Measurements from ENCODE around the gene TLE6.
"Not testable (repeated sequence)": the region's sequence is repeated elsewhere in the genome, so short reads cannot be mapped to it uniquely, and the experiment has no call there.

TLE6 gene

DNA sequence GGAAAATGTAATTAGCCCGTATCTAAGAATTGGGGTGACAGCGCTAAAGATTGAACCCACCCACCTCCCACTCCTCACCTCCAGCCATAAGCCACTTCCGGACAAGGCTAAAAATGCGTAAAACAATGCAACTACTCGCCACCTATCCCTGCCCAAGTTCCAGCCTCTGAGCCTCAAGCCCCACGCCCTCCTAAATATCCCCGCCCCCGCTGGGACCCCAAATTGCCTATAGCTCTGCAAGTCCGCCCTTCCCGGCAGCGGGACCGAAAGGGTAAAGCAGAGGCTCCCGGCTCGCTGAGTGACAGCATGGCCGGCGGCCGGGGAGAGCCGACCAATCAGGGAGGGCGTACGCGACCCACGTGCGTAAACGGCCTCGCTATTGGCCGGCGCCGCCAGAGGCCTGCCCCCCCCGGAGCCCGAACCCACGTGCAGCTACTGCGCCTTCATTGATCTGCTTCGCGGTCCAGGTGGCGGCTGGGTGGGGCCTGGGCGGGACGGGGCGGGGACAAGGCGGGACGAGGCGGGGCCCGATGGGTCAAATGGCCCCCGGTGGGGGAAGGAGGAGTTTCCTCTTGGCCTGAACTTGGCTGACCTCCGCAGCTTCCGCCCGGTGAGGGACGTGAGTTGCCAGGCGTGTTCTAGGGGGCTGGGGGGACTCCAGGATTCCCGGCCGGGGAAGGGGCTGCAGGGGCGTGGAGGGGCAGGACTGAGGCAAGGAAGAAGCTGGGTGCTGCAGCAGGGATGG, at the start of gene TLE6:
Gene TLE6, plus strand, starts transcription at position 564 of the 745 bp plus-strand sequence. CDS start 670 bp downstream, outside the sequence.
- peak; percentile 97 for DNase-seq

DNA sequence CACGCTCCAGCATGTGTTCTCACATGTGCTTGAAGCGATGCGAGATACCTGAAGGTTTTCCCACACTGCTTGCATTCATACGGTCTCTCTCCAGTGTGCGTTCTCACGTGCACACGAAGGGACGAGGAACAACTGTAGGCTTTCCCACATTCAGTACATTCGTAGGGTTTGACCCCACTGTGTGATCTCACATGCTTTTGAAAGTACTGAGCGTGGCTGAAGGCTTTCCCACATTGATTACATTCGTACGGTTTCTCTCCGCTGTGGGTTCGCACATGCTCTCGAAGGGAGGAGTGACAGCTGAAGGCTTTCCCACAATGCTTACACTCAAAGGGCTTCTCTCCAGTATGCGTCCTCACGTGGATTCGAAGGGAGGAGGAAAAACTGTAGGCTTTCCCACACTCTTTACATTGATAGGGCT, 43.9 kb upstream of the TLE6 start:
- DNase-seq, result no peak

DNA sequence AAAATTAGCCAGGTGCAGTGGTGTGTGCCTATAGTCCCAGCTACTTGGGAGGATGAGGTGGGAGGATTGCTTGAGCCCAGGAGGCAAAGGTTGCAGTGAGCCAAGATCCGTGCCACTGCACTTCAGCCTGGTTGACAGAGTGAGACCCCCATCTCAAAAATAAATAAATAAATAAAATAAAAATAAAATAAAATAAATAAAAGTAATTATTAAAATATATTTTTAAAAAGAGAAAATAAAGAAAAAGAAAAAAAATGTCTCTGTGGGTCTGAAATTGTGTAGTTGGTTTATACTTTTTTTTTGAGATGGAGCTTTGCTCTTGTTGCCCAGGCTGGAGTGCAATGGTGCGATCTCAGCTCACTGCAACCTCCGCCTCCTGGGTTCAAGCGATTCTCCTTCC, 41.5 kb upstream of the TLE6 start:
- not testable (repeated sequence) for DNase-seq

DNA sequence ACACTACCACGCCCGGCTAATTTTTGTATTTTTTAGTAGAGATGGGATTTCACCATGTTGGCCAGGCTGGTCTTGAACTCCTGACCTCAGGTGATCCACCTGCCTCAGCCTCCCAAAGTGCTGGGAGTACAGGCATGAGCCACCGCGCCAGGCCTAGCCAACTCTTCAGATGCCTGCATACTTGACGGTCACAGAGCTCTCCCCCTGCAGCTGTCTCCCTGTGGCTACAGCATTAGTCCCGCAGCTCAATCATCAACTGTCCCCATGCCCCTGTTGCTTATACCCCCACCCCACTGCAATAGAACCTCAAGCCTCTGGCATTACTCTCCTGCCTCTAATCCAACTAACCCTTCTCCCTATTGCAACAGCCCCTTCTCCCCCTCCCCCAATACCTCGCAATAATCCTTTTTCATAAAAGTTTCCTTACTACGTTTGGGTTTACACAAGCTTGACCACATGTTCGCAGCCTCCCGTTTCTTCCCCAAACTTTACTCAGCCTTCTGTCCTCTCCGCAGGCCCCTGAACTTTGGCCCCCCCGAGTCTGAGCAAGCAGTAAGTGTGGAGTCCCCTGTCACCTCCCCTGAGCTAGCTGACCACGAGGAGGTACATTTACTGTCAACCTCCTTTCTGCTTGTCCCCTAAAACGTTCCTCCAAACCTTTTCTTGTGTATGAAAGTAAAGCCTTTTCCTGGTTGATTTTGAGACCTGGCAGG, 34.3 kb upstream of the TLE6 start:
- no peak for DNase-seq

DNA sequence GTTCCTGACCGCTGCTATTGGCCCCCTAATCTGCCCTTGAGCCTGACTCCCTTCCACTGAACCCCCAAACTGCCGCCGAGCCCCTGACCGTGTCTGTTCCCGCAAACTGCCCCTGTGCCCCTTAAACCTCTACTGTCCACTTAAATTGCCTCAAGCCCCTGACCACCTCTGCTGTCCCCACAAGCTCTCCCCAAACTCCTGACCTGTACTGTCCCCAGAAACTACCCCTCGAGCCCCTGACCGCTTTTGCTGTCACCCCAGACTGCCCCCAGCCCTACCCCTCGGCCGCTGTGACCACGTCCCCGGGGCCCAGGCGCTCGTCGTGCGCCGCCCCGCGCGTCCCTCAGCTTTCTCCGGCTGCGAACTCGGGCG, 33.0 kb upstream of the TLE6 start:
- DNase-seq, result no peak

DNA sequence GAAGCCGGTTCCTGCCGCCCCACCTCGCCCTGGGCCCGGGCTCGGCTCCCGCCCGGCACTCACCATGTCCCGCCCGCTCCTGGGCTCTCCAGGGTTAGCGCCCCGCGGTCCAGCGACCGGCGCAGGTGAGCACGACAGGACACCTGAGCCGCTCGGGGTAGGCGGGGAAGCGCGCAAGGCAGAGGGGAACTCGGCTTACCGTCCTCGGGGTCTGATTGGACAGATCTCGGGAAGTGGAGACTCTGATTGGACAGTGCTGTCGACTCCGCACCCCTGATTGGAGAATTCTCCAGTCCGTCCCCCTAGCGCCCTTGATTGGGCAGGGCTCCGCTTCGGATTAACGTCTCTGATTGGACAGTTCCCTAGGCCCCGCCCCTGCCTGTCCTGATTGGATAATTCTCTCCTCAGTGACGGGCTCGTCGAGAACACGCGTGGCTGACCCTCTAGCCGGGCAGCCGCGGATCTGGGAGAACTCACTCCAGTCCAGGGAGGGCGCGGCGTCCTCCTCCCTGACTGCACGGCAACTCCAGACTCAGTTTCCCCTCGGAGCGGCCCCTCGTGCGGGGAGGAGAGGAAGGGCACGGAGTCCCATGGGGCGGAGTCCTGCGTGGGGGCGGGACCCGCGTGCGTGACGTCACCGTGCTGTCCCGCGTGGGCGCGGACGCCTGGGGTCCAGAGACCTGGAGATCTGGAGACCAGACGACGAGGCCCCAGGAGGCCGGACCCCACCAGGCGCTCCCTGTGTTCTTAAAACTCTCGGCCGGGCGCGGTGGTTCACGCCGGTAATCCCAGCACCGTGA, 32.4 kb upstream of the TLE6 start, which contains the start of gene ZNF77:
Gene ZNF77, minus strand, starts transcription at position 197 of the 800 bp plus-strand sequence. Its CDS starts 131 bp downstream, at position 66.
- peak; percentile 98 for DNase-seq

DNA sequence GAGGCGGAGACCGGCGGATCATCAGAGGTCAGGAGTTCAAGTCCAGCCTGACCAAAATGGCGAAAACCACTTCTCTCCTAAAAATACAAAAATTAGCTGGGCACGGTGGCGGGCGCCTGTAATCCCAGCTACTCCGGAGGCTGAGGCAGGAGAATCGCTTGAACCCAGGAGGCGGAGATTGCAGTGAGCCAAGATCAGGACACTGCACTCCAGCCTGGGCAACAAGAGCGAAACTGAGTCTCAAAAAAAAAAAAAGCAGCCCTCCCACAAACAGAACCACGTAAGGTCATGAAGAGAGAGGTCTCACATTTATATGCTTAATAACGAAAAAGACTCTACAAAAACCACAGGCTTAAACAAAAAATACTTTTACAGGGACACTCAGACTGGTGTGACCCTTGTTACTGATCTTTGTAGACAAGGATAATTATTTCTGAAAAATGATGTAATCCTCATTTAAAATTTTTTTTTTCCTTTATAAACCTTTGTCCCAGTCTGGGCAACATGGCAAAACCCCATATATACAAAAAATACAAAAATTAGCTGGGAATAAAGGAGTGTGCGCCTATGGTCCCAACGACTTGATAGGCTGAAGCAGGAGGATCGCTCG, 31.7 kb upstream of the TLE6 start:
- no peak for DNase-seq

DNA sequence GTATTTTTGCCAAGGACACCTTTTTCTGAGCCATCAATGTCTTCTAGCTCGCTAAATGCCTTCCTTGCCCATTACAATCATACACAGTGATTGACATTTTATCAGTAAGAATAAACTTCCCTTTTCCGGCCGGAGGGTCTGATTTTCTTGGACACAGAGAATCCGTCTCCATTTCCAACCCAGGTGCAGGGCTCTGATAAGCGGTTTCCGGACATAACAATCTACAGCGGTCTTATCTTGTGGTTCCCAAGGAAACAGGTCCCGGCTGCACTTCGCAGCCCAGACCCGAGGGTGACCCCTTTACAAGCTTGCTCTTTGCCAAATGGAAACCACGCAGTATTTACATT, 27.5 kb upstream of the TLE6 start:
- no peak for DNase-seq

DNA sequence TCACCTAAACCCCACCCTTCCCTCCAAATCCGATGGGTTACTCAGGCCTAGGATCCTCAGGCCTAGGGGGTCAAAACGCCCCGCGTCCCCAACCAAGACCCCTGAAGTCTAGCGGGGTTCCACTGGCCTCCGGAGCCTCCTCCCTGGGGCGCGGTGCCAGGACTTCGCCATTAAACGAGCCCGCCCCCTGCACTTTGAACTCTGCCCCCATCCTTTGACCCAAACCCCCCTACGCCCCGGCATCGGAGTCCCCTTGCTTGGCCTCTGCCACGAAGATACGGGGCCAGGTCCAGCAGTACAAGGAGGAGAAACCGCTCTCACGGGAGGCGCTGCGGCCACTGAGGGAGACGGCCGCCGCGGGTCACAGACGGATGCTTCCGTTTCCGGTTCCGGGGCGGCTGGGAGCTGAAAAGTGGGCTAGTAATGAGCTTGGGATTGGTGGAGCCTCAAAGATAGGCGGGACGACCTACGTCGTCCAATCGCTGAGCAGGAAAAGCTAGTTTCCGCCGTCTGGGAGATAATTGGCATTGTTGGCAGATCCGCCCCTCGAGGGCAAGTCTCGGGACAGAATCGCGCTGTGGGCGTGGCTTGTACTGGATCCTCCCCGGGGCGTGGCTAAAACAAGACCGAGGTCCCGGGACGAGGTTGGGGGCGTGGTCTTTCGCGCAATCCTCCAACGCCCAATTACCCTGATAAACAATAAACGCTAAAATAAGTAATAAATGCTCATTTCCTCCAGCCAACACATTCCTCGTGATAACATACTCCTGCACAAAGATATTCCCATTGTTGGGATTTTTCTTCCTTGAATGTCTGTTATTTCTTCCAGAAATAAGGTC, 26.9 kb upstream of the TLE6 start:
- DNase-seq, result peak; percentile 99

DNA sequence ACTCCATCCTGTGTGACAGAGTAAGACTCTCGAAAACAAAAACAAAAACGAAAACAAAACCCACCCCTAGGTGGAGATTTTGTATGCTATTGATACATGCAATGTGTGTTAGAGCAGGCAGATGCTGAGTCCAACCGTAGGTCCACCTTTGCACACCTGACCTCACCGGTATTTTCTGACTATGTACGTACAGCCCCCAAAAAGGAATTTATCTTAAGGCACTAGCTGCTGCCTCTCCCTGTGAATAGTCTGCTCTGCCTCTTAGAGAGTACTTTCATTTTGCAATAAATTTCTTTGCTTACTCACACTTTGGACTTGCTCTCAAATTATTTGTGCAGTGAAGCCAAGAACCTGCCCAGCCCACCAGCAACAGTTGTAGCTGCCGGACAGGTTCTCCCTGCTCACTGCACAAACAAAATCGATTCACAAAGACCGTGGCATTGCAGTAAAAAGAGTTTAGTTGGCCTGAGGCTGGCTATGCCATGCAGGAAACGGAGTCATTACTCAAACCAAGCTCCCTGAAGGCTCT, 24.3 kb upstream of the TLE6 start:
- no peak for DNase-seq

DNA sequence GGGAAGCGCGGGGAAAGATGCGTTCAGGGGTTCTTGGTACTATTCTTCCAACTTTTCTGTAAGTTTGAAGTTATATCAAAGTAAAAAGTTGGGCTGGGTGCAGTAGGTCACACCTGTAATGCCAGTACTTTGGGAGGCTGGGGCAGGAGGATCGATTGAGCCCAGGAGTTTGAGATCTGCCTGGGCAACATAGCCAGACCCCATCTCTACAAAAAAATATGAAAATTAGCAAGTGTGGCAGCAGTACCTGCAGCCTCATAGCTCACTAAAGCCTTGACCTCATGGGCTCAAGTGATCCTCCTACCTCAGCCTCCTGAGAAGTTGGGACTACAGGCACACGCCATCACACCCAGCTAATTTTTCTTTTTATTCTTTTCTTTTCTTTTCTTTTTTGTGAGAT, 20.2 kb upstream of the TLE6 start:
- no peak for DNase-seq

DNA sequence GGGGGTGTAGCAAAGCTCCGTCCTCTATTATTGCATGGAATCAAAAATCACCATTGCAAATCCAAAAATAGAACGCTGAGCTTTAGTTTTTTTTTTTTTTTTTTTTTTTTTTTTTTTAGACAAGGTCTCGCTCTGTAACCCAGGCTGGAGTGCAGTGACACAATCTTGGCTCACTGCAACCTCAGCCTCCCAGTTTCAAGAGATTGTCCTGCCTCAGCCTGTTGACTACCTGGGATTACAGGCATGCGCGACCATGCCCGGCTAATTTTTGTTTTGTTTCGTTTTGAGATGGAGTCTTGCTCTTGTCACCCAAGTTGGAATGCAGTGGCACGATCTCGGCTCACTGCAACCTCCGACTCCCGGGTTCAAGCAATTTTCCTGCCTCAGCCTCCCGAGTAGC, 17.2 kb upstream of the TLE6 start:
- DNase-seq, result no peak

DNA sequence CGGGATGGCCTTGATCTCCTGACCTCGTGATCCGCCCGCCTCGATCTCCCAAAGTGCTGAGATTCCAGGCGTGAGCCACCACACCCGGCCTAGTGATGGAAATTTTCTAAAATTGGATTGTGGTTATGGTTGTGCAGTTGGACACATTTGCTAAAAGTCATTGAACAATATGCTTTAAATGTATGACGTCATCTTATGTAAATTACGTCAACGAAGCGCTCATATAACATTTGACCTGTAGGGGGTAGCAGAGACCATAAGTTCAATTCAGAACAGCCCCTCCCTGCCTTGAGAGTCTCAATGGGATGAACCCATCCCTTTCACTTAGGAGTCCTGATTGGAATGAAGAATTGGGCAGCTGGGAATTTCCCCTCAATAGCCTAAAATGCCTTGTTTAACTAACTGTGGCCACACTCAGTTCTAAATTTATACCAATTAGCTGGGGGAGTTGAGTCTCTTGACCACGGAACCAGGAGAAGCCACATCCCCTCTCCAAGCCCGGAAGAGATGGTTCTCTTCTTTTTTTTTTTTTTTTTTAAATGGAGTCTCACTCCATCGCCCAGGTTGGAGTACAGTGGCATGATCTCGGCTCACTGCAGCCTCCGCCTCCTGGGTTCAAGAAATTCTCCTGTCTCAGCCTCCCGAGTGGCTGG, 15.2 kb upstream of the TLE6 start:
- peak; percentile 8 for DNase-seq

DNA sequence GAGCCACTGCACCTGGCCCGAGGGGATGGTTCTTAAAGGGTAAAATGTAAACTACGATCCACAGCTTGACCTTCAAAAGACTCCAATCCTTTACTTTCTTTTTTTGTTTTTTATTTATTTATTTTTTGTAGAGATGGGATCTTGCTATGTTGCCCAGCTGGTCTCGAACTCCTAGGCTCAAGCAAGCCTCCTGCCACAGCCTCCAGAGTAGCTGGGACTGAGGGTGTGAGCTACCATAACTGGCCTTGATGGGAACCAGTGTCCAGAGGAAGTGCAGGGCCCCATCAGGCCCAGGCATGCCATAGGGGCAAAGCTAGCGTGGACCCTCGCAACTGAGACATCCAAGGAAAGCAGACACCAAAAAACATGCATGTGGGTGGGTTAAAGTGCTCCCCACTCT, 14.2 kb upstream of the TLE6 start:
- no peak for DNase-seq

DNA sequence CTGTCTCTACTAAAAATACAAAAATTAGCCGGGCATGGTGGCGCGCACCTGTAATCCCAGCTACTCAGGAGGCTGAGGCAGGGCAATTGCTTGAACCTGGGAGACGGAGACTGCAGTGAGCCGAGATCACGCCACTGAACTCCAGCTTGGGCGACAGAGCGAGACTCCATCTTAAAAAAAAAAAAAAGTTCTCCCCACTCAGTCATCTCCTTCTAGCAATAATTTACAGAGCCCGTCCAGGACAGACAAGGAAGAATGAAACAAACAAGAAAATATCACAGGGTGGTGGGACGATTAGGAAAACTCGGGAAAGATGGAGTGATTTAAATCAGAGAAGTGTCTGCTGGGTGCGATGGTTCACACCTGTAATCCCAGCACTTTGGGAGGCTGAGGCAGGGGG, 13.7 kb upstream of the TLE6 start:
- DNase-seq, result not testable (repeated sequence)

DNA sequence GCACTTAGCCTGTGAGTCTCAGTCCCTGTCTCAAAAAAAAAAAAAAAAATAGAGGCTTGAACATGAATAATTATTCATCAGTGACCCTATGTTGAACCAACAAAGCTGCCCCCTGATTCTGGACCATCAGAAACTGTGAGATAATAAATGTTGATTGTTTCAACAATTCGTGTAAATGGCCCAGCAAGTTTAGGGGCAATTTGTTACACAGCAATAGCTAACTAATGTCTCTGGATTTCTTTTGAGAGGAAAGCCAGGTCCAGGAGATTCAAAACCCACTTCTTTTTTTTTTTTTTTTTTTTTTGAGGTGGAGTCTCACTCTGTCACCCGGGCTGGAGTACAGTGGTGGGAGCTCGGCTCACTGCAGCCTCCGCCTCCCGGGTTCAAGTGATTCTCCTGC, 12.5 kb upstream of the TLE6 start:
- DNase-seq, result no peak

DNA sequence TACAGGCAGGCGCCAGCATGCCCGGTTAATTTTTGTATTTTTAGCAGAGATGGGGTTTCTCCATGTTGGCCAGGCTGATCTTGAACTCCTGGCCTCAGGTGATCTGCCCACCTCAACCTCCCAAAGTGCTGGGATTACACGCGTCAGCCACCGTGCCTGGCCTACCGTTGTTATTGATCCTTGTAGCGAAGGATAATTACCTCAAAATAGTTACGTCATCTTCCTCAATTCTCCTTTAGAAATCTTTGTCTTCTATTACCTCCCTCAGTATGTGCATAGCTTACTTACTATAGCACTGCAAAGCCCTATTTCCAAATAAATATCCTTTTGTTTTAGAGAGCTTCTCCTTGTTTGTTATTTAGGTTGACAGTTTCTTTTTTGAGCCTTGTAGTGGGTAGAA, 9.4 kb upstream of the TLE6 start:
- no peak for DNase-seq

DNA sequence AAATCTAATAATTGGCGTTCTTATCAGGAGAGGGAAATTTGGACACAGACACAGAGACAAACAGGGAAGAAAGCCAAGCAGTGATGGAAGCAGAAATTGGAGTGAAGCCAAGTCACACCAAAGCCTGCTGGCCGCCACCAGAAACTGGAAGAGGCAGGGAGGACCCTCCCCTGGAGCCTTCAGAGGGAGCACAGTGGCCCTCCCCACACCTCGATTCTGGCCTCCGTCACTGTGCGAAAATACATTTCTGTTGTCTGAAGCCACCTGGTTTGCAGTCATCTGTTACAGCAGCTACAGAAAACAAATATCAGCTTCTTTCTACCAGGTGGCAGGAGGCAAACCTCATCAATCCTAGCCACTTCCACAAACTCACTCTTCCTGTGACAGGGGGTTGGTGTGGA, 8.3 kb upstream of the TLE6 start:
- DNase-seq, result no peak

DNA sequence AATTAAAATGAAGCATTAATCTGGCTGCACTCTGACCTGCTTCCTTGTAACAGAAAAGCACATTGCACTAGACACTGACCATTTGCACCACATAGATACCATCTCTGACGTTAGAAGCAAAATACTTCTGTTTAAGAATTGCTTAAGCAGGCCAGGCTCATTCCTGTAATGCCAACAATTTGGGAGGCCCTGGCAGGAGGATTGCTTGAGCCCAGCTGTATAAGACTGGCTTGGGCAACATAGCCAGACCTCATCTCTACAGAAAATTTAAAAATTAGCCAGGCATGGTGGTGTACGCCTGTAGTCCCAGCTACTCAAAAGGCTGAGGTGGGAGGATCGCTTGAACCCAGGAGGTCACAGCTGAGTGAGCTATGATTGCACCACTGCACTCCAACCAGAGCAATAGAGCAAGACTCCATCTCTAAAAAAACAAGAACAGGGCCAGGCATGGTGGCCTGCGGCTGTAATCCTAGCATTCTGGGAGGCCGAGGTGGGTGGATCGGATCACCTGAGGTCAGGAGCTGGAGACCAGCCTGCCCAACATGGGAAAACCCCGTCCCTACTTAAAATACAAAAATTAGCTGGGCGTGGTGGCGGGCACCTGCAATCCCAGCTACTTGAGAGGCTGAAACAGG, 7.0 kb upstream of the TLE6 start:
- no peak for DNase-seq

DNA sequence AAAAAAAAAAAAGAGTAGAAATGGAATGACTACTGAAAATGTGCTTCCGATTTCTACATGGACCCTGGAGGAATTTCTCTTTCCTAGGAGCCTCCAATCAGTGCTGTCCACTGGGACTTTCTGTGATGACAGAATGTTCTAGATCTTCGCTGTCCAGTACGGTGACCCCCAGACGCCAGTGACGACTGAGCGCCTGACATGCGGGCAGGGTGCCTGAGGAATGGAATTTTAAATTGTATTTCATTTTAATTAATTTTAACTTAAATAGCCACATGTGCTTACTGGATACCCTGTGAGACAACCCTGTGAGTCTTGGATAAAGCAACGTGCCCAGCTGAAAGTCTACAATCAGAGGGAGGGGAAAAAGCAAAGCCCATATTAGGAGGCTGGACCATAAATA, 4.1 kb upstream of the TLE6 start:
- no peak for DNase-seq
